Endothelial cell of umbilical vein (primary cell): Measurements from ENCODE around the gene PEX10. TPM values are rescaled to one million over a fixed set of nuclear protein-coding genes. Genes with fewer than 3 reads are reported as not detected.

Source experiments
- BruUV-seq: library from RNA; stranded (reverse); fragments of 400-500 nt; replicated peaks from 2 replicates; lab custom pipeline; 2021; lab: Mats Ljungman, UMichigan
- CTCF ChIA-PET: fragments of 300-600, 350-600 bp; sonication (Branson Sonifier 250); formaldehyde crosslinking; loops from one replicate; lab custom pipeline; 2021; ENCODE audit warnings: antibody characterized with exemption, inconsistent platforms; lab: Charles Lee
- POLR2A ChIA-PET: fragments of 300-600, 350-600 bp; sonication (Branson Sonifier 250); formaldehyde crosslinking; loops from one replicate; lab custom pipeline; 2021; ENCODE audit warnings: antibody characterized with exemption, inconsistent platforms; lab: Charles Lee
- DNase-seq: peaks from one replicate; pipeline ENCODE4 v3.0.0-alpha.2; 2011; ENCODE audit warnings: low read depth, low spot score
- FAIRE-seq: peaks from 2 replicates; lab custom pipeline; 2011; peaks lifted over from hg19 to GRCh38; lab: Jason Lieb, UNC
- H2AFZ ChIP-seq: 2 replicates; pipeline ENCODE4 v1.6.0; 2012; ENCODE audit warnings: low read depth, low read length, control low read depth, inconsistent platforms
- H3K27ac ChIP-seq: 2 replicates; pipeline ENCODE4 v1.5.1; 2011; ENCODE audit warnings: low read depth, mild to moderate bottlenecking, control low read depth, low read length, moderate library complexity; ENCODE audit not compliant: insufficient read depth
- H3K27me3 ChIP-seq, 2 experiments: 2 replicates each; pipeline versions ENCODE4 v1.6.0 to v1.6.1; 2011; ENCODE audit warnings: low read length in 2 of 2, mixed read lengths in 1 of 2; ENCODE audit not compliant: control insufficient read depth in 2 of 2, insufficient read depth in 2 of 2
- H3K36me3 ChIP-seq, 2 experiments: 2 replicates in 1 of 2; 3 replicates in 1 of 2; pipeline ENCODE4 v1.5.1; 2011; ENCODE audit warnings: low read length in 2 of 2, mild to moderate bottlenecking in 1 of 2, moderate library complexity in 1 of 2; ENCODE audit not compliant: control insufficient read depth in 2 of 2, insufficient read depth in 2 of 2; ENCODE audit errors: extremely low read depth in 1 of 2
- H3K4me1 ChIP-seq: 3 replicates; pipeline ENCODE4 v1.5.1; 2011; ENCODE audit warnings: mild to moderate bottlenecking, low read length; ENCODE audit not compliant: control insufficient read depth, insufficient read depth; ENCODE audit errors: extremely low read depth
- H3K4me2 ChIP-seq: 2 replicates; pipeline ENCODE4 v1.6.1; 2011; ENCODE audit warnings: low read length, control low read depth, mixed read lengths; ENCODE audit not compliant: insufficient read depth
- H3K4me3 ChIP-seq, 3 experiments: fragments of 200-600 bp in 1 of 3; sonication (generic), shearing (Covaris generic) in 1 of 3; replicated peaks in 1 of 3; 2 replicates each; pipeline ENCODE4 v1.5.1; 2011 to 2016; ENCODE audit warnings: control low read depth in 3 of 3, low read length in 3 of 3, mild to moderate bottlenecking in 2 of 3, inconsistent platforms in 1 of 3, low read depth in 1 of 3, moderate library complexity in 1 of 3; ENCODE audit not compliant: insufficient read depth in 1 of 3
- H3K79me2 ChIP-seq: 2 replicates; pipeline ENCODE4 v1.6.0; 2012; ENCODE audit warnings: low read length, inconsistent platforms; ENCODE audit not compliant: control insufficient read depth, insufficient read depth
- H3K9ac ChIP-seq: replicated peaks from 2 replicates; pipeline ENCODE3; 2011; ENCODE audit warnings: low read length, control low read depth; ENCODE audit not compliant: insufficient read depth; ENCODE audit errors: extremely low read depth
- H3K9me1 ChIP-seq: replicated peaks from 3 replicates; pipeline ENCODE4 v1.6.0; 2011; ENCODE audit warnings: mild to moderate bottlenecking, low read length; ENCODE audit not compliant: control insufficient read depth, insufficient read depth; ENCODE audit errors: extremely low read depth
- H3K9me3 ChIP-seq: replicated peaks from 2 replicates; pipeline ENCODE4 v1.5.1; 2012; ENCODE audit warnings: low read length, inconsistent platforms; ENCODE audit not compliant: control insufficient read depth, insufficient read depth
- H4K20me1 ChIP-seq: replicated peaks from 2 replicates; pipeline ENCODE3; 2011; ENCODE audit warnings: mild to moderate bottlenecking, low read length; ENCODE audit not compliant: control insufficient read depth, insufficient read depth; ENCODE audit errors: extremely low read depth
- CTCF ChIP-seq, 2 donors: IDR thresholded peaks; 1 replicate in 1 of 2; 2 replicates in 1 of 2; pipeline ENCODE4 v1.5.1; 2011; ENCODE audit warnings: low read length in 2 of 2, mild to moderate bottlenecking in 2 of 2, moderate library complexity in 2 of 2, control low read depth in 1 of 2, inconsistent platforms in 1 of 2, low read depth in 1 of 2; ENCODE audit not compliant: insufficient read depth in 1 of 2; ENCODE audit errors: extremely low read depth in 1 of 2
- EZH2 ChIP-seq: IDR thresholded peaks from 2 replicates; pipeline ENCODE4 v1.6.1; 2012; ENCODE audit warnings: borderline replicate concordance, low read depth, mild to moderate bottlenecking, moderate library complexity, low read length, inconsistent platforms; ENCODE audit not compliant: severe bottlenecking
- FOS ChIP-seq: IDR thresholded peaks from 2 replicates; pipeline ENCODE4 v1.6.1; 2011; ENCODE audit warnings: mild to moderate bottlenecking, low read length, moderate library complexity, borderline replicate concordance; ENCODE audit not compliant: insufficient read depth
- GATA2 ChIP-seq: IDR thresholded peaks from 2 replicates; pipeline ENCODE4 v1.7.0; 2011; ENCODE audit warnings: low read depth, mild to moderate bottlenecking, moderate library complexity, mixed read lengths, low read length; ENCODE audit not compliant: insufficient read length, insufficient read depth
- JUN ChIP-seq: IDR thresholded peaks from 2 replicates; pipeline ENCODE4 v1.6.1; 2011; ENCODE audit warnings: borderline replicate concordance, low read depth; ENCODE audit not compliant: insufficient read length, insufficient read depth
- MAX ChIP-seq: IDR thresholded peaks from 2 replicates; pipeline ENCODE4 v1.6.1; 2011; ENCODE audit not compliant: insufficient read depth, insufficient read length
- MYC ChIP-seq: IDR thresholded peaks from one replicate; pipeline ENCODE4 v1.6.1; 2011; ENCODE audit warnings: mild to moderate bottlenecking, low read depth, low read length
- POLR2A ChIP-seq: IDR thresholded peaks from 2 replicates; pipeline ENCODE4 v1.6.1; 2012; ENCODE audit warnings: low read depth, mild to moderate bottlenecking, control low read depth, low read length
- POLR2AphosphoS5 ChIP-seq: IDR thresholded peaks from 2 replicates; pipeline ENCODE4 v1.6.1; 2012; ENCODE audit warnings: low read depth, mild to moderate bottlenecking, control low read depth, low read length, moderate library complexity; ENCODE audit not compliant: insufficient read depth
- dilution Hi-C: fragments of 300-500 bp; cut with MboI; formaldehyde crosslinking; loops from one replicate; pipeline ENCODE4 v1.15.0; 2019; ENCODE audit warnings: low sequenced_read_pairs; ENCODE audit not compliant: extremely low pct_ligation_motif_present
- intact Hi-C: fragments of 100-400 bp; cut with micrococcal nuclease; formaldehyde crosslinking; loops from one replicate; pipeline ENCODE4 v1.10.0; 2022
- polyA plus RNA-seq, 4 experiments: library from polyadenylated mRNA; depleted of rRNA in 3 of 4; stranded (reverse) in 3 of 4; unstranded in 1 of 4; fragments of >200 nt; gene quantifications; 2 replicates each; pipeline versions ENCODE4 v1.2.1 to v1.2.3, GENCODE V29; 2011 to 2012; ENCODE audit warnings: missing spikeins in 1 of 4
- total RNA-seq: library from RNA; stranded (reverse); gene quantifications from 2 replicates; pipeline ENCODE4 v1.2.3, GENCODE V29; 2021

Gene PEX10
- total and polyA plus RNA-seq, 2 donors (not counting 3 experiments of a cell fraction or from before 2014, with no cell fraction given), result 25.1 to 26.7 TPM

- DNase-seq (no peak), FAIRE-seq (no peak)
- intact Hi-C loops (no loop called here), dilution Hi-C loops (no loop called here)
- no peak overlapping the region for H3K9ac ChIP-seq
- no peak for TF ChIP-seq GATA2
- TF ChIP-seq FOS, result no peak
- no peak for TF ChIP-seq MAX
- no peak for TF ChIP-seq MYC
- no peak for TF ChIP-seq EZH2
- no peak for TF ChIP-seq JUN
- no peak for TF ChIP-seq POLR2AphosphoS5
- no peak for TF ChIP-seq POLR2A
- no peak for TF ChIP-seq CTCF (IDR thresholded peaks at IDR 0.05; ENCODE audit: extremely low read depth in 1 of 2, insufficient read depth in 1 of 2, low read depth in 1 of 2, low read length in 2 of 2)
- BruUV-seq, result no TSS peak
- H3K4me3 ChIP-seq, result no peak overlapping the region
- H2AFZ ChIP-seq, result no peak overlapping the region
- H3K79me2 ChIP-seq, result no peaks in the 10 kb centered on the region
- no peaks in the 10 kb centered on the region for H4K20me1 ChIP-seq
- no peaks in the 10 kb centered on the region for H3K27me3 ChIP-seq
- no peak overlapping the region for H3K27ac ChIP-seq
- no peaks in the 10 kb centered on the region for H3K4me1 ChIP-seq
- CTCF ChIA-PET, result no interaction called here
- no peak overlapping the region for H3K4me2 ChIP-seq
- H3K36me3 ChIP-seq, result no peaks in the 10 kb centered on the region
- POLR2A ChIA-PET, result no interaction called here
- no peaks in the 10 kb centered on the region for H3K9me1 ChIP-seq
- H3K9me3 ChIP-seq, result no peaks in the 10 kb centered on the region
Measured at GRCh38 chr1:2363847-2364513, 48.4 kb downstream of the PEX10 start.
